AG08396 (cell line): ENCODE measurements around the gene TBC1D9.

Experiments
- DNase-seq: peaks from one replicate; pipeline ENCODE4 v3.0.0; 2012; ENCODE audit warnings: low spot score, mixed read lengths

The TBC1D9 gene

DNA sequence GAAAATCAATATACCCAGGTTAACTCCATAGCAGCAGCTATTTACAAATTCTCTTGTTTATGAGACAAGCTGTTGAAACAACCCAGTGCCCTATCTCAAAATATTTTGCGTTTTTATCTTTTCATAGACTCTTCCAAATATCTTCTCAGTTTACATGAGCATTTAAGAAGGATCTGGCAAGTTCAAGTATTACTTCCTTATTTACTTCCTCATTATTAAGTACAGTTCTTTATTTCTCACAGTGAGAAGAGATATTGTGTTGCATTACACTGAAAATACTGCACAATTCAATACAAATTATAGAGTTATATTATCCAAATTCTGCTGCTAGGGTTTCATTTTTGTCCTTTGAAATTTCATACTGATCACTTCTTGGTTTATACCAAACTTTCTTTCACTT is 143.8 kb downstream of the TBC1D9 start:
- DNase-seq = no peak

DNA sequence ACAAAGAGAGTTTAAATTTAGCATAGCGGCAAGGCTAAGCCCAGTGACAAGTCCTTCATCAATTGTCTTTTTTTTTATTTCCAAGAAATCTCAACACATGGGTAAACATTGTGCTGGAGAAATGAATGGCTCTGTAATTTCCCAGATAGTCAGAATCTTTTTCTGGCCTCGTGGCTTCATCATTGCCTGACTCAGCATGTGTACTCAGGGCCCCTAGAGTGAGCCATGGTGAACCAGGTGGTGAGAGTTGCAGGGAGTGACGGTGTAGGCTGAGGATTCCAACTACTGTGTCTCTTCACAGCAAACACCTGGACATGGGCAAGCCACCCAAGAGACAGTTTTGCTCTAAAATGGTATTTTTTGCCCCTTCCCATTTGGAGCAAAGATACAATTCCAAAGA is 144.3 kb downstream of the TBC1D9 start:
- no peak for DNase-seq

DNA sequence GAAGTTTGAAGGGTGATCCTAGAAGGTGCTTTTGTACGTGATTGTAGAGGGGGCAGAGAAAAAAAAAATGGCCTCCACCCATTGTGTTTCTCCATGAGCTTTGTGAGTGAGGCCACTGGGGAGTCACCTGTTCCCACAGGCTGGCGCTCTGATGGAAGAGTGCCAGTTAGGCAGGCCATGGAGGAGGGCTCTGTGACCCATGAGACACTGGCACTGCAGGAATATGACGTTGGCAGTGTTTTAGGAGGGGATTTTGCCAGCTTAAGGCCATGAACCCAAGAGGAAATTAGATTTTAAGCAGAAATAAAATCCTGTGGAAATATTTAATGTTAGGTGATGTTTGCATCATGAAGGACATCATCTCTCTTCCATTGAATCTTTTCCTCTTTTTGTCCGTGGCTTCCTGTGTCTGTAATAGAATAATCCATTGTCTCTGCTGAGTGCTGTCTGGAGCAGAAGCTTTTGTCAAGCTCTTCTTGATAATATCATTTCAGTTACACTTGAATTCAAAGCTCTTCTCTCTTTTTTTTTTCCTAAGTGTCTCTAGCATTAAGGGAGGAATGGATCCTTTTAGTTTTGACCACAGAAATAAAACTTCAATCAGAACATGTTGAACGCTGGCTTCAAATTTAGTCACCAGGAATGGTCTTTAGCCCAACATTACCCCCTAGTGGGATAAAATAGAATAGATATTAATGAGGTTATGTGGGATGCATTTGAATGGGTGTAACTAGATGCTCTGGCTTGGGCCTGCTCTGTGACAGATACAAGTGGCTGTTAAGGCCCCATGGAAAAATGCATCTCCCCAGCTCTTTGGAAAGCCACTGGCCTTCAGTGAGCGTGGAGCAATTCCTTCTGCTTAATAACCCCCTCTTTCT is 146.4 kb downstream of the TBC1D9 start:
- peak; percentile 71 for DNase-seq

DNA sequence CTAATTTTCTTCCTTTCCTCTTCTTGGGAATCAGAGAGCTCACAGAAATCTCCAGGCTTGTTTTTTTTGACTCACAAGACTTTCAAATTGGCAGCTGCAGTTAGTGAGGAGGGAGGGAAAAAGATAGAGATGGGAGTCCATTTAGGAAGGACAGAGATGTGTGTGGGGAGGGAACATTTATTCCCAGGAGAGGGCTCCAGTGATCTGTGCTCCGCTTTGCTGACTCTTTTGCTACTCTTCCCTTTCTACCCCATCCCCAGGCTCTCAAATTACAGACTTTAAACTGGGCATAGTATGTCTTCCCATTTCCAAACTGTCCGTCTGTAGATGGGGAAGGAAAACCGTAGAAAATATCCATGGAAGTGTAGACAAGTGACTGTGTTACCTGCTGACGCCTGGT is 148.3 kb downstream of the TBC1D9 start:
- no peak for DNase-seq

DNA sequence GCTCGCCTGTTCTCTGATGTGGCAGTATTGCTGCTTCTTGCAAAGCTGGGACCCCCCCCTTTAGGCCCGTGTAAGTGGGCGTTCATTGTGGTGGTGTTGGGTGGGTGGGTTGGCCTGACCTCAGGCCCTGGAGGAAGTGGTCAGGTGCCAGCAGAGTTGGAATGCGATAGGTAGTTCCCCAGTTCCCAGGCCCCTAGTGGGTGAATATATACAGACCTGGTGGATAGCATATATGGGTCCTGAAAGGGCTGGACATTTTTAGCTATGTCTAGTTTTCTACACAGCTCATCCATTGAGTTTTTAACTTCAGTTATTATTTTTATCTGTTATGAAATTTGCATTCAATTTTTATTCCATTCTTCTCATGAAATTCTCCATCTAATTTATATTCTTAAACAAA is 151.6 kb downstream of the TBC1D9 start:
- no peak for DNase-seq

- no peak for DNase-seq
Measured at GRCh38 chr4:140603286-140603685, 152.9 kb downstream of the TBC1D9 start.

DNA sequence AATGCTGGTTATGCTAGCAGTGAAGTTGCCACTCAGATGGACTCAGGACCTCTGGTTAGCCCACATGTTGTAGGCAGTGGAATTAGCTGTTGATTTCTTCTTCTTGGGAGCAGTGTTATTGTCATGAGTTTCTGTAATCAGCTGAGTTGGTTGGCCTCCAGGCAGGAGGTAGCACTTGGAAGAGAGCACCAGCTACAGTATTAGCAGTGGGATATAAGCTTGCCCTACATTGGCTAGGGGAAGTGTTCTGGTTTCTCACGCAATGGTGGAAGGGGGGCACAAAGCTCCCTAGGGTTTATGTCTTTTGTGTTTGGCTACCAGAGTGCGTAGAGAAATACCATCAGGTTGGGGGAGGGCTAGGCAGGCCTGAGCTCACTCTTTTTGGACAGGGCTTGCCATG is 153.5 kb downstream of the TBC1D9 start:
- no peak for DNase-seq

GRCh38 chr4:140600408-140600807 is 155.8 kb downstream of the TBC1D9 start:
- DNase-seq = no peak

GRCh38 chr4:140595065-140595464 is 161.1 kb downstream of the TBC1D9 start:
- no peak for DNase-seq

- no peak for DNase-seq
Measured at GRCh38 chr4:140584439-140584838, 171.7 kb downstream of the TBC1D9 start.

DNA sequence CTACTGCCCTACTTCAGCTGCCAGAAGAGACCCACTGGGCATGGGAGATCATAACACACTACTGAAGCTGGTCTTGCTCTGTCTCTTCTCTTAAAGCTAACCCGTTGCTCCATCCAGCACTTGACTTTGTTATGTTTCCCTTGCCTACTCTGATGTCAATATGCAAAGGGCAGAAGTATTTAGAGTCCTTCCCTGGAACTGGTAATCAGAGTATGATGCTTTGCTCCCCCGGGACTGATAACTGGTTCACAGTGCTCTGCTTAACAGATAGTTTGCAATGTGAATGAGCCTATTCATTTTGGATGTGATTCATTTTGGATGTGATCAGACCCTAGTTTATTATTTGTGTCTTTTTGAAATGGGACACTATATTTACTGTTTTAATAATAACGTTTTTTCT is 175.1 kb downstream of the TBC1D9 start:
- DNase-seq = no peak

GRCh38 chr4:140579278-140579677 is 176.9 kb downstream of the TBC1D9 start:
- no peak for DNase-seq

DNA sequence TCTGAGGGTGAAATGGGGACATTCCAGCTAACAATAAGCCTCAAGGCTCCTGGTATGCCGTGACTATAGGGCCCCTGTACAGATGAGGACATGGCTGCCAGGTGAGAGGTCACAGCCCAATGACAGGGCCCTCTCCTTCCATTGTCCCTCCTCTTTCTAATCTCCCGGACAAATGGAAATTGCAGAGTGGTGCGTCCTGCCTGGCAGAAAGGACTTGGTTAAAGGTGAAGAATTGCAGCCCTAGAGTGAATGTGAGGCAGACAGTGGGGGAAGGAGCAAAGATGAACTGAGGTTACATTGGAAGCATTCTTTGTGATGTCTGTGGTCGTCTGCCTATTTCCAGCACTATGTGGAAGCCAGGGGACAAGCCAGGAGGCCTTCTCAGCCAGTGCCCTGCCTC is 180.7 kb downstream of the TBC1D9 start:
- DNase-seq = no peak

DNA sequence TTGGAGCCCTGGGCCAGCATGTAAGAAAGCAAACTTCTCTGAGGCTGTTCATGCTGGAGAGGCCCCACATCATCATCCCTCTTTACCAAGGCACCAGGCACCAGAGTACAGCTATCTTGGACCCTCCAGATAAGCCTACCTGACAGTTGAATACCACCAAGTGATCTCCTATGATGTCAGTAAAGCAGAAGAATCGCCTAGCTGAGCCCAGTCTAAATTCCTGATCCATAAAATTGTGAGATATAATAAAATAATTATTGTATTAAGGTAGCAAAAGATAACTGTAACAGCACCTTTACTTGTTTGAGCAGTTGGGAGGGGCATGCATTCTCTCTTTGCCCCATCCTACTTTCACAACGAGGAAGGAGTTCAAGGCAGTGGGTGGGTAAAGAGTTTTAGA is 184.6 kb downstream of the TBC1D9 start:
- no peak for DNase-seq
